GF-D8 (cell line): ENCODE data around the gene FBXO7.

Source experiments
- DNase-seq: peaks from one replicate; lab custom pipeline; 2025; lab: John Stamatoyannopoulos, UW

FBXO7 gene

GRCh38 chr22:32490279-32490678 lies 15.7 kb downstream of the FBXO7 start:
- no peak for DNase-seq

- DNase-seq, result no peak
Observed at GRCh38 chr22:32492111-32492510, 17.5 kb downstream of the FBXO7 start.

- DNase-seq, result no peak
Observed at GRCh38 chr22:32493551-32493950, 18.9 kb downstream of the FBXO7 start.

DNA sequence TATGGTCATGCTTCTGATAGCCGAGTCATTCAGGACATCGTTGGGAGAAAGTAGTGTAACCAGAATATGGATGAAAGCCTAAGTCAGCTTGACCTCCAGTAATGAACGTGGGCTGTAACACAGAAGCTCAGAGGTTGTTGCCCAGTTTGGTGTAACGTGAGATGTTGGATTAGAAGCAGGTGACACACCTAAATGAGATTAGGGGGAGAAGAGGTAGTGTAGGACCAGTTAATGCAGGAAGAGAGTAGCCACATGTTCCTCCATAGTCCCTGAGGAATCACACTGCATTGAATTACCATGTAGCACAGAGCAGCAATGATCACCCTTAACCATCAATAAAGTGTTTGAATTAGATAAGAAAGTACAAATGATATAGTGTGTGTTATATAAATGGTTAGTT lies 20.4 kb downstream of the FBXO7 start:
- no peak for DNase-seq

- no peak for DNase-seq
Observed at GRCh38 chr22:32499666-32500065, 25.1 kb downstream of the FBXO7 start.

GRCh38 chr22:32501836-32502752 lies 27.5 kb downstream of the FBXO7 start:
- no peak for DNase-seq

GRCh38 chr22:32509045-32509444 lies 34.4 kb downstream of the FBXO7 start:
- no peak for DNase-seq

GRCh38 chr22:32511274-32511673 lies 36.7 kb downstream of the FBXO7 start:
- no peak for DNase-seq

DNA sequence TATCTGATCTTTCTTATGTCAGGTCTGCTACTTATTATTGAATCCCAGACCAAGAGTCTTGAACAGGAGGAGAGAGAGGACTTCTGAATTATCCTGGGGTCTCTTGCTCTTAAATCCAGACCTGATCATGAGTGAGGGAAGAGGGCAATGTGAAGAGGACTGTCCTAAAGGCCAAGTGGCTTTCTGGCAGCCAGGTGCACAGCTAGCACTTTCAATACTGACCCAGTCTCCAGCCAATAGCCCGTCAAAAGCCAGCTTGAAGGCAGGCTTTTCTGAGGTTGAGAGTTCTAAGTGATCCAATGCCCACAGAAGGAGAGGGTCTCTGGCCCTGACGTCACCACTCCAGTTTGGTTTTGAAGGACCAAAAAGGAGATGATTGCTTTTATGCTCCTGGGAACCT lies 37.2 kb downstream of the FBXO7 start:
- no peak for DNase-seq

DNA sequence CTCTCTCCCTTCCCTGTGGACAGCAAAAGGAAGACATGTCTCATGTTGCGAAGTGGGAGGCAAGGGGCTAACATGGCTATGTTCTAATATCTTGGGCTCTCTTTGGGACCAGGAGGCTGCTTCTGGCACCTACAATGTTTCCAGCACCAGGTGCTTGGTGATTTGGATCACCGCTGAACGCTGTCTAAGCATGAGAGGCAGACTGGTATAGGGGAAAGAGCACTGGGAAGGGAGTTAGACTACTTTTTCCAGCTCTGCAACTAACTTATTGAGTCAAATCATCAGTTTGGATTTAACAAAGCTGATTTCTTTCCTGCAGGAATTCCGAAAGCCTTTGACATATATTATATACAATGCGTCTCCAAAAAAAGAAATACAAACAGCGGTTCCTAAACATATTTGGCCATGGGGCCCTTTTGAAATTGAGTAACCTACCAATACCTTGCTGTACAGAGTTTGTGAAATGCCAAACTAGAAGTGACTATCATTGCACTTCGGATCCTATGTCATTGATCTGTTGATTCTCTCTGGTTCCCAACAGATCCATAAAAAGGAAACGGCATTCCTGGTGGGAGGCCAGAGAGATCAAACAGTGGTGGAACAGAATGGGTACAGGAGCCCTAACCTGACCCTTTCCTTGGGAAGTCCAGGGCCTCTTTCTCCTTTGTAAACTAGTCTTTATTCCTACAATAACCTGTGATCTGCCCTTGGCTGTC lies 37.8 kb downstream of the FBXO7 start:
- DNase-seq, result no peak

- no peak for DNase-seq
Observed at GRCh38 chr22:32515084-32515483, 40.5 kb downstream of the FBXO7 start.

DNA sequence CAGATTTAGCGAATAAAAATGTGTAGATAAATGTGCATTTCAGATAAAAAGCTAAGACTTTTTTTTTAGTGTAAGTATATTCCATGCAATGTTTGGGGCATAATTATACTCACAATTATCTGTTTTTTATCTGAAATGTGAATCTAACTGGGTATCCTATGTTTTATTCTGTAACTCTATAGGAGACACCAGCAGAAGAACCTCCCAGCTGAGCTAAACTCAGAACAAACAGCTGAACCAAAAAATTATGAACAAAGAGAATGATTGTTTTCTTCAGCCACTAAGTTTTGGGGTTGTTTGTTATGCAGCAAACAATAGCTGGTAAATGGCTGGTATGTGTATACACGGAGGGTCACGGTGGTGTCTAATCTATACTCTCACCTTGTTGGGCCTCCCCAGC lies 42.9 kb downstream of the FBXO7 start:
- no peak for DNase-seq

DNA sequence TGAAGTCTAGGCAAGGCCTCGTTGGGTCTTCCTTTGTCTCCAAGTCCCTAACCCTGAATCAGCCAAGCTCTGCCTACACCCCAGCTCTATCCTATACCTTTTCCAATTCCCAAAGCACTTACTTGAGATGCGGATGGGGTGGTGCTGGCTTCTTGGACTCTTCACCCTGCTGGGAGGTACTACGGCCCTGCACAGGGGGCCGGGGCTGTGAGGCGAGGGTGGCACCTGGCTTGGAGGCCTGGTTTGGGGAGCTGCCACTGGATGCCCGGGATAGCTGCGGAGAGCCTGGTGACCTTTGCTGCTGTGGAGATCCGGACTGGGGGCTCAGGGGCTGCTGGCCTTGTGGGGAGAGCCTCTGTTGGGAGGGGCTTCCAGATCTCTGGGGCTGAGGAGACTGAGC lies 43.3 kb downstream of the FBXO7 start:
- no peak for DNase-seq

DNA sequence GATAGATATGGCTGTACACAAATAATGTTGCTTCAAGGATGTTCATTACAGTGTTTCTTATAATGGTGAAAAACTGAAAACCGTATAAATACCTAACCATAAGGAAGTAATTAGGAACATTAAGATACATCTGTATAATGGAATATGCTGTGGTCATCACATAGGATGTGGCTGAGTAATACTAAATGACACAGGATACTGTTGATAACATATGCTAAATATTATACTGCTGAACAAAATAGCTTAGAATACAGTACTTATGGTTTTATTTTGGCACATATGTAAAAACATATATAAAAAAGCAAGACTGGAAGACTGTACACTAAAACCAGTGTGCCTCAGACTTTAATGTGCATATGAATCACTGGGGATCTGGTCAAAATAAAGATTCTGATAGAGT lies 43.8 kb downstream of the FBXO7 start:
- DNase-seq, result no peak

- no peak for DNase-seq
Observed at GRCh38 chr22:32518848-32519247, 44.2 kb downstream of the FBXO7 start.

DNA sequence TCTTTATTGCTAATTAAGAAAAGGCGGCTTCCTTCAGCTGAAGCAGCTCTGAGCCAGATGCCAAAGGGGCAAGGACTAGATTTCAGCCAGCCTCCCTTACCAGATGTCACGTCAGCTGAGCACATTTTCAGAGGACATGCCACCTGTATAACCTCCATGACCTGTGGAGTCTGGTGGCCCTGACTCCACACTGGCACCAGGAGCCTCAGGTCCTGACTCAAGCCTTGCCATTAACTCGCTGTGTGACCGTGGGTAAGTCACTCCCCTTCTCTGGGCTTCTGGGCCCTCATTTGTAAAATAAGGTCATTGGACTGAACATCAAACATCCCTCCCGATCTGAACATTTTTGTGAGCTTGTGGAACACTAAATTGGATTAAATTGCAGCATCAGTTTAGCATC lies 46.0 kb downstream of the FBXO7 start:
- no peak for DNase-seq

DNA sequence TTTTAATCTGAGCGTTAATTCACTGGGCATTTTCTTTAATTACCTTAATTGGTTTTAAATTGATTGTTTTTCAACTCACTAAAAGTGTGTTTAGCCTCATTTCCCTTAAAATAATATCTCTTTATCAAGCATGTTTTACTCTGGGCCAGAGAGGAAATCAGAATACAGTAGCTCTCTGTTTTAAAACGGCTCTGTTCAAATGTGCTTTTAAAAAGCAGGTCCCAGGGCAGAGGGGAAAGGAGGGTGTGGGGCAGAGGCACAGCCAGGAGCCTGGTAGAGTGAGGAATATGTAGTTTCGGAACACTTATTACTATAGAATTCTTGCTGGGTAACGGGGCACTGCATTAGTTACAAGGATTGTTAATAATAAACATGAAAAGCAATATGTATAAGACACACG lies 47.6 kb downstream of the FBXO7 start:
- no peak for DNase-seq

- no peak for DNase-seq
Observed at GRCh38 chr22:32527756-32528155, 53.1 kb downstream of the FBXO7 start.

GRCh38 chr22:32528316-32528715 lies 53.7 kb downstream of the FBXO7 start:
- DNase-seq, result no peak

- peak; percentile 4 for DNase-seq
Observed at GRCh38 chr22:32528984-32529982, 54.7 kb downstream of the FBXO7 start.

- no peak for DNase-seq
Observed at GRCh38 chr22:32531228-32531627, 56.6 kb downstream of the FBXO7 start.
